ENCODE data around the gene BATF.
A peak's percentile ranks its signal among the peaks of the same experiment; 100 is the strongest.

BATF gene

DNA sequence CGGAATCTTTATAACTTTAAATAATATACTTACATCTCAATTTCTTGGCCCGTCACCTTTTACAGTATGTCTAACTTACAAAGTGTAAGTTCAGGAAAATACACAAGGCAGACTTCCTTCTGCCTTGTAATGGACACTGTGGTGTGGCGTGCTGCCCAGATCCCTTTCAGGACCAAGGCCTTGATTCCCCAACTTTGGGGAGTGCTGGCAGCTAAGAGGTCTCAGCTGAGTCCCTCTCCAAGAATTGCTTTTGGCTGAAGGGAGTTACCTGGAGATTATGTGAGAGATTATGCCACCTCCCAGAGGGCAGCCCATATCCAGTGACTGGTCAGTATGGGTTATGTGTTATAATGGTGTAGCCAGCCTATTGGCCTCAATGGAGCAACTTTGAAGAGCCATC, 21.2 kb upstream of the BATF start:
- DNase-seq (ENCODE audit: low spot score) = no peak

DNA sequence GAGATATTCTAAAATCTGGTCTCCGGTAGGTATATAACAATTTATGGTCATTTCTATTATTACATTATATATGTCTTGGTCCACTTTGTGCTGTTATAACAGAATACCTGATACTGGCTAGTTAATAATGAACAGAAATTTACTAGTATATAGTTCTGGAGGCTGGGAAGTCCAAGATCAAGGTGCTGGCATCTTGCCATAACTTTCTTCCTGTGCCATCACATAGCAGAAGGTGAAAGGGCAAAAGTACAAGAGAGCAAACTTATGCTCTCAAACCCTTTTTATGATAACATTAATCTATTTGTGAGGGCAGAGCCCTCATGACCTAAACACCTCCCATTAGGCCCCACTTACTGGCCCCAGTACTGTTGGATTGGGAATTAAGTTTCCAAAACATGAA, 17.9 kb upstream of the BATF start:
- DNase-seq (ENCODE audit: low spot score) = no peak

DNA sequence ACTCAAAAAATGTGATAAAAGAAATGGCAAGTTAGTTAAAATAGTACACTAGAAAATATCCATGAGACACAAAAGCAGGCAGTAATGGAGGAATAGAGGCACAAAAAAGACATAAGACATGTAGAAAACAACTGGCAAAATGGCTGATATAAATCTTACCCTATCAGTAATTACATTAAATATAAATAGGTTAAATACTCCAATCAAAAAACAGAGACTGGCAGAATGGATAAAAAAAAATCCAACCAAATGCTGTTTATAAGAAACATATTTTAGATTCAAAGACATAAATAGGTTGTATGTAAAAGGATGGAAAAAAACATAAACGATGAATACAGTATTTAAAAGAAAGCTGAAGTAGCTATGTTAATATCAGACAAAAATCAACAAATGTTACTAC, 15.3 kb upstream of the BATF start:
- DNase-seq (ENCODE audit: low spot score) = no peak

DNA sequence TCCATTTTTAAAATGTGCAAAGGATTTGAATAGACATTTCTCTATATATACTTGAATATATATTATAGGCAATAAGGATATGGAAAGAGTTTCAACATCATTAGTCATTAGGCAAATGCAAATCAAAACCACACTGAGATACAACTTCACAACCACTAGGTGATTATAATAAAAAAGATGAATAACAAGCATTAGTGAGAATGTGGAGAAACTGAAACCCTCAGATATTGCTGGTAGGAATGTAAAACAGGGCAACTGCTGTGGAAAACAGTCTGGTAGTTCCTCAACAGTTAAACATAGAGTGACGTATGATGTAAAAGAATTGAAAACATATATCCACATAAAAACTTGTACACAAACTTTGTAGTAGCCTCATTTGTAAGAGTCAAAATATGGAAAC, 11.7 kb upstream of the BATF start:
- DNase-seq (ENCODE audit: low spot score) = no peak

DNA sequence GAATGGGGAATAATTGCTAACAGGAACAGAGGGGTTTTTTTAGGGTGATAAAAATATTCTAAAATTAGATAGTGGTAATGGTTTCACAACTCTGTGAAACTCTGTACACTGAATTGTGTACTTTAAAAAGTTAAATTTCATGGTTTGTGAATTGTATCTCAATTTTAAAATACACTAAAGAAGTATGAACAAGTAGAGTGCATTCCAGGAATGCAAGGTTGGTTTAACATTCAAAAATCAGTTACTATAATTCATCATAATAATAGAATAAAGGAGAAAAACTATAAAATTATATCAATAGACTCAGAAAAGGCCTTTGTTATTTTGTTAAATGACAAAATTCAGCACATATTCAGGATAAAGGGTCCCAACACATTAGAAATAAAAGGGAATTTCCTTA, 11.1 kb upstream of the BATF start:
- no peak for DNase-seq (ENCODE audit: low spot score)

DNA sequence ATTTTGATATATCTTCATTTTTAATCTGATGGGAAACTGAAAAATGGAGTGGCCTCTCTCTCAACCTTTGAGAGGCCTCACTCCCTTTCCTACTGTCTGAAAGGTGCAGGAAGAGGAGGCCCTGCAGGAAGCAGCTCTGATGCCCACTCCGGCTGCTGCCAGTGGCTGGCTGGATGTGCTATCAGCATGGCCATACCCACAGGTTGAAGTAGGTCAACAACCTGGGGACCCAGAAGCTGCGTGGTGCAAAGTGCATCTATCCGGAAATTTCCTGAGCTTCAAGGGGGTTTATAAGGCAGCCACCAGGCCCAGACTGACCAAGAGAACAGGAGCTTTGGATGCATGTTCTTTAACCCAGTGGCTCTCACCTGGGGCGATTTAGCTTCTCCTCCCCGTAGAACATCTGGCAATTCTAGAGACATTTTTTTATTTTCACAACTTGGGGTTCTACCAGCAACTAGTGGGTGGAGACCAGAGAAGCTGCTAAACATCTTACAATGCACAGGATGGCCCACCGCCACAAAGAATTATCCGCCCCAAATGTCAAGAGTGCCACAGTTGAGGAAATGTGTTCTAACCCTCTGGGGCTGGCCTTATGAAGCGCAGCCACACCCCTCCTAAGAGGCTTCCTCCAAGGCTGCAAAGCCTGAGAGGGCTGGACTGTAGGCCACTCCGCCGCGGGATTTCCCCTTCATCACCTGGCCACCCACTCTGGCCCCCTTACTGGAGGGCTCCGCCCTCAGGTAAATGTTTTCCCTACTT, 8.2 kb upstream of the BATF start:
- DNase-seq (ENCODE audit: low spot score) = no peak

DNA sequence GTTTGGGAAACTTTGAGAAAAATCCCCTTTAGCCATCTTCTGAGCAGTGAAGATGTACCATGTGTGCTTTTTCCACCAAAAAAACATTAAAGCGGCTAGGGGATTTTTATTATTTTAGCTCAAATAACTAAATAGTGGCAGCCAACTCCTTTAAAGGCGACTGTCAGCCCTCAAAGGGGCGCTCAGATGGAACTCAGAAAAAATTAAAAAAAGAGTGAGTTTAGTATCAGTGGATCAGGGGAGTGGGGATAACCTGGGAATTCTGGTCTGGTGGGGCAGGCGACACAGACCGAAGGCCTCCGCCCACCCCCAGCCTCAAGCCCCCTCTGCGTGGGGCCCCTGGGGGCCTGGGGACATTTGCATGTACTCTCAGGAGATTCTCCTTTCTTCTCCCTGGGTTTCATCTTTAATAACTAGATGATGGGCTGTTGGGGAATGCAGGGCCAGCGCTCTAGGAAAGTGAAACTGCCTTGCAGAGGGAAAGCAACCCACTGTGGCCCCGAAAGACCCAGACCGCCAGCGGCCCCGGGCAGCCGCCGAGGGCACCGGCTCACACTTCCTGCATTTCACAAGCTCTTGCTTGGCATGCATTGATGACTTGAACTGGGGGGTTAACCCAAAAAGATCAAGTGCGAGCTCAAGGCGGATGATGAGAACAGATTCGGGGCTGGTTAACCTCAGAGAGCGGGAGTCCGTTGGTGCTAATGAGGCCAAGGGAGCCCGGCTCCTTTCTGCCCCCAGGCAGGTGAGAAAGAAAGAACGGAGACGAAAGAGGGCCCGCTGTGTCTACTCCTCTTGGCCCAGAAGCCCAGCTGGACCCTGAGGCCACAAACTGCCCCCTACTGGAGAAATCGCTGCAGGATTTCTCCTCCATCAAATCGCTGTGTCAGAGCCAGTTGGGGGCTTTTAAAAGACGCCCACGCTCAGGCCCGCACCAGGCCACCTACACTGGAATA, 7.3 kb upstream of the BATF start:
- peak; percentile 38 for DNase-seq (ENCODE audit: low spot score)

DNA sequence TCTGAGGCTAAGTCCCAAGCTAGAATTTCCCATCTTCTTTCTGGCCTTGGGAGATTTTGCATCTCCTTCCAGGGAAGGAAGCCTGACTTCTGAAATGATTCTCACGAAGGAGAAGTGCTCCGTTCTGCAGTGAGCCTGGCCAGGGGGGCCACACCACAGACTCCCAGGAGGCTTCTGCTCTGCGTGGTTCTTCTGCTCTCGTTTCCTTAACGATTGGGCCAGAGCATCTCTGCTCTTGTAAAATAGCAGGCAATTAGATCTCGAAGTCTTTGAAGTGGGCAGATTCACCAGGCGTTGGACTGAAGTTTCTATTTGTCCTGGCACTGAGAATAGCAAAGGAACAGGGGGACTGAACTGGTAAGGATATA, 6.7 kb upstream of the BATF start:
- DNase-seq (ENCODE audit: low spot score) = no peak

DNA sequence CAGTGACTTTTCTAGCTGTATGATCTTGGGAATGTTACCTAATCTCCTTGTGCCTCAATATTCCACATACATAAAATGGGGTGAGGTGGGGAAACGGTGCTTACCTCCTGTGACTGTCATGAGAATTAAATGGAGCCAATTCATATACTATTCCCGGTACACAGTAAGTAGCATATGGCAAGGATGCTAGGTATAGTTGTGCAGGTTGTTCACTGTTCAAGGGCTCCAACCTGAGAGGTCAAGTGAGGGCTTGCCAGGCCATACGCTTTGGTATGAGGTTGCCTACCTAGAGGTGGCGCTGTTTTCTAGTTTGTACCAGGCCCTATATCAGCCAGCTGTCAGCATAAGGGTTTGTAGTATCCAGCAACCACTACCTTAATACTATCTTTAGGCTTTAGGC, 3.6 kb upstream of the BATF start:
- no peak for DNase-seq (ENCODE audit: low spot score)

DNA sequence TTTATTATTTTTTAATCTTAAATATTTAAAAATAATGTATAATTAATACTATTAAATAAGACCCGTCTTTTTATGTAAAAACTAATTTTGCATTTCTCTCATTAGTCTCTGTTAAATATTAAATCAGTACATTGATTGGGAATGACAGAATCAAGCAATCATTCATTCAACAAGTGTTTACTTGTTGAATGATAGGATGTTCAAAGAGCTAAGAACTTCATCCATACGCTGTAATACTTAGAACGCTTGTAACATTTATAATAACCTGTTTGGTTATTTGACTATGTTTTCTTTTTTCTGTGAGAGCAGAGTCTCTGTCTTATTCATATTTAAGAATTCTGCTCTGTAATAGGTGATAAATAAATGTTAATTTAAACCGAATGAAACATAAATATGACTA, 2.9 kb upstream of the BATF start:
- DNase-seq (ENCODE audit: low spot score) = no peak

DNA sequence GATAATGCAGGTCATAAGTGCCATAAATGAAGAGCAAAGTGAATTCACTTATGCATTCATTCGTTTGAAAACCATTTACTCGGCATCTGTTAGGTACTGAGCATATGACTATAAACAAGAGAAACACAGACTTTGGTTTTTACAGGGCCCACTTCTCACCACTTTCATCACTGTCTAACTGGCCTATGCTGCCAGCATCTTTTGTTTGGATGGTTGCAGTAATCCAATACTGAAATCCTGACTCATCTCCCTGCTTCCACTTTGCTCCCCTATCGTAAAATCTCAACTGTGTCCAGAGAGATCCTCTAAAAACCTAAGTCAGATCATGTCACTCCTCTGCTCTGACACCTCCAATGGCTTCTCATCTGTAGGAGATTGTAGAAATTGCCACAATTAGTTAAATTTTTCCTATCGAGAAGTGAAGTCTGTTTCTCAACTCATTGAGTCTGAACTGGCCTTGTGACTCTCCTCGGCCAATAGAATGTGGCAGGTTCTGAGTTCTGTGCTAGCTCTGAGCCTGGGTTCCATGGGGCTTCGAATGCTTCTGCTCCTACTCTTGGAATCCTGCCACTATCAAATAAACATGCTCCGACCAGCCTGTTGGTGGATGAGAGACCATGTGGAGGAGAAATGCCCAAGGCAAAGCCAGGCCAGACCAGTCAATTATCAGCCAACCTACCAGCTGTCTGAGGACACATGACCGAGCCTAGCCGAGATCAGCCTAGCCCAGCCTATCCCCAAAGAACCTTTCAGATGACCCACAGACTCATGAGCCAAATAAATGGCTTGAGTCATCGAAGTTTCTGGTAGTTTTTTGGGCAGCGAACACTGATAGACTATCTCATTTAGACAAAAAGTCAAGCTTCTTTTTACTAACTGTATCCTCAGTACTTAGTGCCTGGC, 2.2 kb upstream of the BATF start:
- DNase-seq (ENCODE audit: low spot score) = peak; percentile 41

DNA sequence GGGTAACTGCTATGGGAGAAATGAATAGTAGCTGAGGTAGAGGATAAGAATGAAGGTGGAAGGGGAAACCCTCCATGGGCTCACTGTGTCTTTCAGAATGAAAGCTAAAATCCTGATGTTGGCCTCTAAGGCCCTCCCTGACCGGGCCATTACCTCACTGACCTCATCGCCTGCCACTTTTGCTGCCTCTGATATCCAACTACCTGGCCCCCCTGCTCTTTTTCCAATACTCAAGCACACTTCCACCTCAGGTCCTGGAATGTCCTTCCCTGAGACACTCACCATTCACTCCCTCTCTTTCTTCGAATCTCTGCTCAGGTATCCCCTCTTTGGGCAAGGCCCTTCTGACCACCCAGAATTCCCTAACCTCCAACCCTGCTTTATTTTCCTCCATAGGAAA, 1.4 kb upstream of the BATF start:
- no peak for DNase-seq (ENCODE audit: low spot score)

DNA sequence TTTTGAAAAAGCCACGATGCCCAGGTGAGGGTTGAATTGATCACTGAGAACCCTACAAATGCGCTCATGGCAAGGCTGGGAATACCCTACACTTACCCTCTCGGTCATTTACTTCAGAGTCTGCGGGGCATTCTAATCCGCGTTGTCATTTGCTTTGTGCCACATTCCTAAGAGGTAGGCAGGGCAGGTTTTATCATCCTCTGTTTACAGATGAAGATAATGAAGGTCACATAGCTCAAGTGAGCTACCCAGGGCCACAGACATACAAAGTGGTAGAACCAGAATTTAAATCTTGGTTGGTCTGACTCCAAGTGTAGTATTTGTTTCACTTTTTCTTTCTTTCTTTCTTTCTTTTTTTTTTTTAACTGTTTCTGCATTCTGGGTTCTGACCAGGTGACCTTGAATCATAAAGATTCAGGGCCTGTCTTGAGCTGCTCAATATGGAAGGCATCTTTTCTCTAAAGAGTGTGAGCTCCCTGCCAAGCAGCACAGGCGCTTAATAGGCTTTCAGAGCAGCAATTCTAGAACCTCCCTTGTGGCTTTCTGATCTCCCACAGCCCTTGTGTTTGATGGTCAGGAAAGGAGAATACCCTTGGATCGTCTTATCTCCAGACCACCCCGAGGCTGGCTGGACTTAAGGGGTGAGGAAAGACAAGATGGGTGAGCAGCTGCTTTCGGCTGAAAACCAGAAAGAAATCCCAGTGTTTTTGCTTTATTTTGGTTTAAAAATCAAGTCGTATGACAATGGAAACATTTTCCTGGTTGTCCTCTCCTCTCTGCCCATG, 662 bp upstream of the BATF start:
- no peak for DNase-seq (ENCODE audit: low spot score)

DNA sequence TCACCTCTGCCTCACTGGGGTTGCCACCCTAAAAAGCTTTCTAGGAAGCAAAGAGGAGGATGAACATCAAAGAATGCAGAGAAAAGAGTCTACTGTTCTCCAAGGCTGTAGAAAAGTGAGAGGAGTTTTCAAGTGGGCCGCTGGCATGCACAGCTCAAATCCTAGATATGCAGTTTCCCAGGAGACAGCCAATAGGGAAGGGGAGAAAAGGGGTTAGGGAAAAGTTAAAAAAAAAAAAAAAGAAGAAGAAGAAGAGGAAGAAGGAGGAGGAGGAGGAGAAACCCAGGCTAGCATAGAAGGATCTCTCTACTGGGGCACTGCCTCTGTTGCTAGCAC, 682 bp downstream of the BATF start:
- no peak for DNase-seq (ENCODE audit: low spot score)

DNA sequence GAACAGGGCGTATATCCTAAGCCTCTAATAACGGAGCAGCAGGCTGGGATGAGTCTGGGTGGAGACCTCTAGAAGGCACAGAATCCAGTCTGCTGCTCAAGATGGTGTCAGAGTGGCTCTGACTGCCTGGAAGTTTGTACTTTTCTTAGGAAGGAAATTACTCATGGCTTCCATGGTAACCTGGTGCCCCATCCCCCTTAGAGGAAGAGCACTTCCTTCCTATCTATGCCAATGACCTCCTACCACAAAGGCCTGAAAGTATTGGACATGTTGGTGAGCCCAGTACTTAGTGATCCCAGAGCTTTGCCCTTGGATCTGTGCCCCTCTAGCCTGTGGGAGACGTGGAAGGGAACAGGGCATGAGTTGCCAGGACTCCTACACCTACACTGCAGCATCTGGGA, 1.5 kb downstream of the BATF start:
- no peak for DNase-seq (ENCODE audit: low spot score)

DNA sequence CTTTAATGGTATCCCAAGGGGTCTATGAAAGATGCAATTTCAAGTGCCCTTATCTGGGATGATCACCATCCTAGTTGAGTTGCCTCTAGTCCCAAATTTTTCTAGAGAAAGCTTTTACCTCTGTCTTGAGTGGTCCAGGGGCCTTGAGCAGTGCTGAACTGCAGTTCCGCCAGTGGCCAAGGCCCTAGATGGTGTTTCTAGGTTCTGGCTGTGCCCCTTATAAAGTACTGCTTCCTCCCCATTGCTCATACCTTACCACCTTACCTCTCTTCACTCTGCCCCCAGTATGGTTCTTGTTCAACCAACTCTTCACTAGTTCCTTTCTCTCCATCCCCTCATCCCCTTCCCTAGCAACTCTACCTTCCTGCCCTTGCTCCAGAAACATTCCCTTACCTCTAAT, 3.7 kb downstream of the BATF start:
- DNase-seq (ENCODE audit: low spot score) = no peak

DNA sequence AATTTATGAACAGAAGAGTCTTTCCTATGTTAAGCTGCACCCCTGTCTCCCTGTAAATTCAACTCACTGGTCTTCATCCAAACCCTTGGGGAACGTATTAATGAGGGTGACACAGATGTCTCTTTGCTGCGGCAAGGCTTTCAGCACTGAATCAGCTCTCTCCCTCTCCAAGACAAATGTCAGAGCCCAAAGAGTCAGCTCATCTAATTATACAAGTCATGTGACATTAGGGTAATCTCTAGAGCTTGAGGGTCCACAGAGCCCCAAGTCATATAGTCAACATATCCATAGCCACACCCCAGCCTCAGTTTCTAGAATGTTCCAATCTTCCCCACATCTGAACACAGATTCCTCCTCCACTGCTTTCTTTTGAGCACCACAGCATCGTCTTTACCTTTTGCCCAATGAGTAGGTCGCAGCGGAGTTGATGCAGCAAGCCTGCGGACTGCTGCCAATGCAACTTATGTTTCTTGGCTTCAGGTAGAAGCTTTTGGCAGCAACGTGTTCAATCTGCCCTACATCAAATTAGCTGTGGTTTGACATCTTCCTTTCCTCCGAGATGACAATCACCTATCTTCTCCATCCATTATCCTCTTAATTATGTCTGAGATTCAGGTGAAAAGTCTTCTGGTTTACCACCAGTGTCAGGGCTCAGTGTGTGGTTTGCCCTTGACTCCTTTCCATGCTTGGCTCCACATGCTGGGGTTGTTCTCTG, 5.3 kb downstream of the BATF start:
- no peak for DNase-seq (ENCODE audit: low spot score)

DNA sequence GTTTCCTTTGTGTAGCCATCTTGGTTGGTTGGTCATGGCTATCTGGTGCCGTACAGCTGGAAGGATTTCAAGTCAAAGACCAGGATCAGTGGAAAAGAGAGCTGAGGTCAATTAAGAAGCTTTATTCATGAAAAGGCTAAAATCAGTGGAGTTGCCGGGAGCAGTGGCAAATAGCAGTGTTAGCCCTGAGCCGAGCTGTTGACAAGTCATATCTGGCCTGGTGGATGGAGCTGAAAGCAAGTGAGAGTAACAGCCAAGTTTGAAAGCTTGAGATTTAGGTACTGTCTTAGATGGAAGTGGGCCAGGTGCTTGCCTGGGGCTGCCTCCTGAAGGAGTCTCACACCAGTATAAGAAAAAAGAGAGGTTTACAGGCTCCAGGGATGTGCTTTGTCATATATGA, 9.0 kb downstream of the BATF start:
- no peak for DNase-seq (ENCODE audit: low spot score)

DNA sequence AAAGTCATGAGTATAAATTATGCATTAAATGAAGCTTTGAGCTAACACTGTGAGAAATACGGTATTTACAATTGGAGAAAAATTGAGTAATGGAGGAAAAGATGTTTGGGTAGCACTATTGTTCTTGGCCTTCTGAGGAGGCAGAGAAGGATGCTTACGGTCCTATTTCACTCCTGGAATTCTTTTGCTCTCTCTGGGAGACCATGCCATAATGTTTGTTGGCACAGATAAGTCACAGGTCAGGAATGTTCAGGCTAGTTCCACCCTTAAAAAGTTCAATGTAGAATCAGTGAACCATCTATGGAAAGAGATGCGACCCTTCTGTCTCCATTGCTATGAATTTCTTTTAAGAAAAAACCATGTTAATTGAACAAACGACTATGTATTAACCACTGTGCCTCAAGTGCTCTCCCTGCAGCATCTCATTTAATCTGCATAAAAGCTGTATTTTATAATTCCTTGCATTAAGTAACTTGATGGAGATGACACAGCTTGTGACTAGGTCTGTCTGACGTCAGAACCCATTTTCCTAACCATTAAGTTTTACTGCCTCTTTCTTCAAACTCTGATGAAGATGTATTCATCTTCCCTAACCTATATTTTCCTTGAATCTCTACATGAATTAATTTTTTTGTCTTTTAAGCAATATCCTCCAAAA, 9.5 kb downstream of the BATF start:
- DNase-seq (ENCODE audit: low spot score) = no peak

DNA sequence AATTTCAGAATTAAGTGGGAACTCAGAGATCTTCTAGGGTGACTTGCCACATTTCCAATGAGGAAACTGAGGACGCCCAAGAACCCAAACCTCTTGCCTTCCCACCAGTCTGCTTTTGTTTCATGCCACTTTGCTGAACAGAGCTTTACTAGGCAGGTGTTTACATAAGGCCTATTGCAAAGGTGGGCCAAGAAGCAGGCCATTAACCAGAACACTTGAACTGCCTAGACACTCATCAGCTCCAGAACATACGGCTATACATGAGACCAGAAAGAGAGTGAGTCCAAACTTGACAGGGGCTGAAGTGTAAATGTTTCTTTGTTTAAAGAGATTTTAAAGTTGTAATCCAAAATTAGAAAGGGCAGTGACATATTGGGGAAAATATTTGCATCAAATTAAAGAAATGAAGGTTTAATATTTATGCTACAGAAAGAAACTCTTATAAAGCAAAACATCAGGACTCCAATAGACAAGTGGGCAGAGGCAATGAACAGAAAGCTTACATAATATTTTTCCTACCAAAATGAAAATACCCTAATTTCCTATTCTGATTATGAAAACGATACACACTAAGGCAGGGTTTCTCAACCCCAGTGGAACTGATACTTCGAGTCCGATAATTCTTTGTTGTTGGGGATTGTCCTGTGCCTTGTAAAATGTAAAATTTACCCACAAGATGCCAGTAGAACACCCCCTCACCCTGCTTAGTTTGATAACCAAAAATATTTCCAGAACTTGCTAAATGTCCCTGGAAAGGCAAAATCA, 11.7 kb downstream of the BATF start:
- DNase-seq (ENCODE audit: low spot score) = no peak
